ENCODE data around the gene METTL6. TPM values are rescaled to one million over a fixed set of nuclear protein-coding genes. Genes with fewer than 3 reads are reported as not detected.

METTL6 gene, protein sequence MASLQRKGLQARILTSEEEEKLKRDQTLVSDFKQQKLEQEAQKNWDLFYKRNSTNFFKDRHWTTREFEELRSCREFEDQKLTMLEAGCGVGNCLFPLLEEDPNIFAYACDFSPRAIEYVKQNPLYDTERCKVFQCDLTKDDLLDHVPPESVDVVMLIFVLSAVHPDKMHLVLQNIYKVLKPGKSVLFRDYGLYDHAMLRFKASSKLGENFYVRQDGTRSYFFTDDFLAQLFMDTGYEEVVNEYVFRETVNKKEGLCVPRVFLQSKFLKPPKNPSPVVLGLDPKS
- total RNA-seq (2022; extraction: Qiagen RNA extraction): 24.8 to 35.2 TPM (median 28.5 TPM) in 5 replicates

DNA sequence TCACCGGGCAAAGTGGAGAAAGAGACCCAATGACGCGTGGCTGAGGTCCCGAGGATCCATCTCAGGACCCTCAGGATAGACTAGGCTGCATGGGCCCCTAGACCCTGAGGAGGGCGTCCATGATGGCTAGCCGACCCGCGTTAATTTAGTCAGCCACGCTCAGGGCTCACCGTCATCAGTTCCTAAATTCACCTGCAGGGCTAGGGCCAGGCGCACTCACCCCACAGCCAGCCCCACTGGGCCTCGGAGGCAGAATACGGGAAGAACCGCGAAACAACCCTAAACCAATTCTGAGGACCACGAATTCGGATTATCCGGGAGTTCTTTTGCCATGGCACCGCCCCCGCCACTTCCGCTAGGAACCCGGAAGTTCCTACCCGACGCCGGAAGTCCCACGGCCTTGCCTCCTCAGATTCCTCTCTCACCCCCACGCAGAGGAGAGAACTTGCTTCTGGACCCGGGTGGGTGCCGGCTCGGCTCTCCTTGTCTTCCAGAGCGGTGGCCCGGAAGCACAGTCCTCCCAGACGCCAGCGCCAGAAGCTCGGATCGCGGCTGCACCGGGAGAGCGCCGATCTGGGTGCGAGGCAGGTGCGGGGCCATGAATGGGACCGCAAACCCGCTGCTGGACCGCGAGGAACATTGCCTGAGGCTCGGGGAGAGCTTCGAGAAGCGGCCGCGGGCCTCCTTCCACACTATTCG lies at the start of gene METTL6, which contains the start of gene EAF1:
Gene METTL6, minus strand, starts transcription at position 363 of the 699 bp plus-strand sequence. CDS start 1,033 bp downstream, outside the sequence.
Gene EAF1, plus strand, starts transcription at position 417 of the 699 bp plus-strand sequence. Its CDS starts 182 bp downstream, at position 599.

Other genes starting within 250 kb of the METTL6 start
- 21.4 to 28.9 TPM (median 26.1 TPM) in 5 replicates for gene CAPN7, start 221.3 kb downstream of the METTL6 start, total RNA-seq (2022; extraction: Qiagen RNA extraction)
- gene SH3BP5, start 95.0 kb downstream of the METTL6 start, total RNA-seq (2022; extraction: Qiagen RNA extraction): 15.4 to 18.8 TPM (median 15.7 TPM) in 5 replicates
- gene EAF1, start 54 bp upstream of the METTL6 start, total RNA-seq (2022; extraction: Qiagen RNA extraction): 13.1 to 18.4 TPM (median 15.7 TPM) in 5 replicates
- gene COLQ, start 94.2 kb upstream of the METTL6 start, total RNA-seq (2022; extraction: Qiagen RNA extraction): 0.25 to 0.53 TPM (median 0.29 TPM) in 5 replicates
- 22.1 to 28.6 TPM (median 24.4 TPM) in 5 replicates for gene HACL1, start 174.0 kb upstream of the METTL6 start, total RNA-seq (2022; extraction: Qiagen RNA extraction)
- gene BTD, start 174.2 kb upstream of the METTL6 start, total RNA-seq (2022; extraction: Qiagen RNA extraction): 14.7 to 18.3 TPM (median 16.8 TPM) in 5 replicates